Measurements from ENCODE around the gene C5AR1. TPM values are rescaled to one million over a fixed set of nuclear protein-coding genes. Genes with fewer than 3 reads are reported as not detected.

C5AR1 gene
- total and polyA plus RNA-seq, 9 of the 15 experiments (the other 6 are each of a cell fraction or from before 2014, with no cell fraction given): 0.06 to 1.6 (median 0.28) TPM; not detected in 3

DNA sequence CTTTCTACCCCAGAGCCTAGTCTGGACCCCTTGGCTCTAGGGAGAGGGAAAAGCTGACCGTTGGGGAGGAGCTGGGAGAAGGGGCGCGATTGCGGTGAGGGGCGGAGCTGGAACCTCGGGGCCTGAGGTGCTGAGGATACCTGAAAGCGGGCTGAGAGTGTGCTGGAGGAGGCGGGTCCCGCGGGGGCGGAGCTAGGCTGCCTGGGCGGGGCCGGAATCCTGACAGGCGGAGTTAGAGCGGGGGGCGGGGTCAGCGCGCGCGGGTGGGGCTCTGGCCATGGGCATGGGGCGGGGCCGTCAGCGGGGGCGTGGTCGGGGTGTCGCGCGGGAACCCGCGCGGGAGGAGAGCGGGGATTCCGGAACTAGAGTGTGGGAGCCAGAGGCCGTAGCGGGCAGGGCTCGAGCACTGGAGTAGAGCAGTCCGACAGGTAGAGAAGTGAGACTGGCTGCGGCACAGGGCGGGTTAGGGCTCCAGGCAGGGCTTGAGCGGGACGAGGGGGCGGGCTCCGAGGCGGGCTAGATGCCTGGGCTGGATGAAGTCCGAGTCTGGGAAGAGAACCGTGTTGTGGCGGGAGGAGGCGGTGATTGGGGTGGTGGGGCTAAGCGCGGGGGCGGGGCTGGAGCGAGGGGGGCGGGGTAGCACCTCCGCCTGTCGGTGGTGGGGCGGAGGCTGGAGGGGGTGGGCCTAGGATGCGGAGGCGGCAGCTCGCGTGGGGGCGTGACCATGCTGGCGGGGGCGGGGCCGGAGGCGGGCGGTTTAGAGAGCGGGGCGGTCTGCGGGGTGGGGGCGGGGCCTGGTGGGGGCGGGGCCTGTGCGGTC lies 35.4 kb upstream of the C5AR1 start, which contains the start of gene INAFM1 (continued):
- no peak for TF ChIP-seq E2F5 (CRISPR knock-in tag; IDR thresholded peaks at IDR 0.05)
- TF ChIP-seq PHF8 (IDR thresholded peaks at IDR 0.05; ENCODE audit: borderline replicate concordance, low read length): peak; percentile 46; the same call in 1 of the 2 replicates
- TF ChIP-seq, protein P1, sequence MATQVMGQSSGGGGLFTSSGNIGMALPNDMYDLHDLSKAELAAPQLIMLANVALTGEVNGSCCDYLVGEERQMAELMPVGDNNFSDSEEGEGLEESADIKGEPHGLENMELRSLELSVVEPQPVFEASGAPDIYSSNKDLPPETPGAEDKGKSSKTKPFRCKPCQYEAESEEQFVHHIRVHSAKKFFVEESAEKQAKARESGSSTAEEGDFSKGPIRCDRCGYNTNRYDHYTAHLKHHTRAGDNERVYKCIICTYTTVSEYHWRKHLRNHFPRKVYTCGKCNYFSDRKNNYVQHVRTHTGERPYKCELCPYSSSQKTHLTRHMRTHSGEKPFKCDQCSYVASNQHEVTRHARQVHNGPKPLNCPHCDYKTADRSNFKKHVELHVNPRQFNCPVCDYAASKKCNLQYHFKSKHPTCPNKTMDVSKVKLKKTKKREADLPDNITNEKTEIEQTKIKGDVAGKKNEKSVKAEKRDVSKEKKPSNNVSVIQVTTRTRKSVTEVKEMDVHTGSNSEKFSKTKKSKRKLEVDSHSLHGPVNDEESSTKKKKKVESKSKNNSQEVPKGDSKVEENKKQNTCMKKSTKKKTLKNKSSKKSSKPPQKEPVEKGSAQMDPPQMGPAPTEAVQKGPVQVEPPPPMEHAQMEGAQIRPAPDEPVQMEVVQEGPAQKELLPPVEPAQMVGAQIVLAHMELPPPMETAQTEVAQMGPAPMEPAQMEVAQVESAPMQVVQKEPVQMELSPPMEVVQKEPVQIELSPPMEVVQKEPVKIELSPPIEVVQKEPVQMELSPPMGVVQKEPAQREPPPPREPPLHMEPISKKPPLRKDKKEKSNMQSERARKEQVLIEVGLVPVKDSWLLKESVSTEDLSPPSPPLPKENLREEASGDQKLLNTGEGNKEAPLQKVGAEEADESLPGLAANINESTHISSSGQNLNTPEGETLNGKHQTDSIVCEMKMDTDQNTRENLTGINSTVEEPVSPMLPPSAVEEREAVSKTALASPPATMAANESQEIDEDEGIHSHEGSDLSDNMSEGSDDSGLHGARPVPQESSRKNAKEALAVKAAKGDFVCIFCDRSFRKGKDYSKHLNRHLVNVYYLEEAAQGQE (IDR thresholded peaks at IDR 0.05; ENCODE audit: borderline replicate concordance): no peak
- TF ChIP-seq, protein P1 (CRISPR knock-in tag; IDR thresholded peaks at IDR 0.05; ENCODE audit: low read depth): no peak
- no peak for TF ChIP-seq PTTG1 (tag; IDR thresholded peaks at IDR 0.05; ENCODE audit: low read depth)
- no peak for TF ChIP-seq CHAMP1 (IDR thresholded peaks at IDR 0.05)
- TF ChIP-seq CHCHD3 (CRISPR knock-in tag; IDR thresholded peaks at IDR 0.05): no peak
- peak; percentile 54; the same call in 1 of the 2 replicates for TF ChIP-seq GABPB1 (CRISPR knock-in tag; IDR thresholded peaks at IDR 0.05)
- TF ChIP-seq TCF7 (IDR thresholded peaks at IDR 0.05; ENCODE audit: borderline replicate concordance): no peak
- TF ChIP-seq ZFP1 (CRISPR knock-in tag; IDR thresholded peaks at IDR 0.05): 0 out of 2 replicates have a peak, but pooled peaks have one; percentile 50
- no peak for TF ChIP-seq HMBOX1 (IDR thresholded peaks at IDR 0.05)
- TF ChIP-seq CXXC5 (CRISPR knock-in tag; IDR thresholded peaks at IDR 0.05): no peak
- no peak for TF ChIP-seq PURB (CRISPR knock-in tag; IDR thresholded peaks at IDR 0.05; ENCODE audit: low read depth)

Data from K562 (cell line).